Epidermal melanocyte (primary cell): ENCODE measurements around the gene CDT1.

Experiments used
- DNase-seq: peaks from one replicate; pipeline ENCODE4 v3.0.0; 2011; ENCODE audit warnings: low spot score; ENCODE audit not compliant: insufficient read length

Gene CDT1

DNA sequence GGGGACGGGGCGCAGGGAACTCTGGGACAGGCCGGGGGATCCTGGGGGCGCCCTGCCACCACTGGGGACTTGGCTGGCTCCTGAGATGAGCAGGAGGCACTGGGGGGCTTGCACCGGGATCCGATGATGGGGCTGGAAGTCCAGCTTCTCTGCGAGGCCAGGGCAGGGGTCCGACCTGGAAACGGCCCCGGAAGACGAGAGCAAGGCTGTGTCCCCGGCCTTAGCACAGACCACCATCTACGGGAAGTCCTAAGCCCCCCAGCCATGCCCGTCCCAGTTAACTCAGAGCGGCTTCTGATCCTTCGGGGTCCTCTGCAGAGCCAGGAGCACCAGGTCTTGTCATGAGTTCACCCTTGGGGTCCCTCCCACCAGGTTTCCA, 573 bp downstream of the CDT1 start:
- no peak for DNase-seq

DNA sequence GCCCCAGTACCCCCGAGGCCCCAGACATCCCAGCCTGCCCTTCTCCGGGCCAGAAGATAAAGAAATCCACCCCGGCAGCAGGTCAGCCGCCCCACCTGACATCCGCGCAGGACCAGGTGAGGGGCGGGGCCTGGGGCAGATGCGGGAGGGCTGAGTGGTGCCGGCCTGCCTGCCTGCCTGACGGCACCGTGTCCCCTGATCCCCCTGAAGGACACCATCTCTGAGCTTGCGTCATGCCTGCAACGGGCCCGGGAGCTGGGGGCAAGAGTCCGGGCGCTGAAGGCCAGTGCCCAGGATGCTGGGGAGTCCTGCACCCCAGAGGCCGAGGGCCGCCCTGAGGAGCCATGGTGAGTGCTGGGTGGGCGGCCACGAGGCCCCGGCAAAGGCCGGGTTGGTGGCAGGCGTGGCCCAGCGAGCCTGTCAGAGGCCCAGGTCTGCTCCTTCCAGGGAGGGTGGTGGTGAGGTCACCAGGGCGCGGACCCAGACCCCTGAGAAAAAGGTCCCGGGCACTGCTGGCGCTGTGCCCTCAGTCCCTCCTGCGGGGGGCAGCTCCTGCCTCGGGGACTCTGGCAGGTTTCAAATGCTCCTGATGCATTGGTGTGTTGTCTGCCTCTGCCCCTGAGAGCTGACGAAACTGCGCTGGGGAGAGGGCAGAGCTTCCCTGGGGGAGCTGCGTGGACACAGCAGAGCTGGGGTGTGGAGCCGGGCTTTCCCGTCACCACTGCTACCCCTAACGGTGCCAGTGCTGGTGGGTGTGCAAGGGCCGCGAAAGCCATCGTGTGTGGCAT, 1.2 kb downstream of the CDT1 start:
- no peak for DNase-seq

DNA sequence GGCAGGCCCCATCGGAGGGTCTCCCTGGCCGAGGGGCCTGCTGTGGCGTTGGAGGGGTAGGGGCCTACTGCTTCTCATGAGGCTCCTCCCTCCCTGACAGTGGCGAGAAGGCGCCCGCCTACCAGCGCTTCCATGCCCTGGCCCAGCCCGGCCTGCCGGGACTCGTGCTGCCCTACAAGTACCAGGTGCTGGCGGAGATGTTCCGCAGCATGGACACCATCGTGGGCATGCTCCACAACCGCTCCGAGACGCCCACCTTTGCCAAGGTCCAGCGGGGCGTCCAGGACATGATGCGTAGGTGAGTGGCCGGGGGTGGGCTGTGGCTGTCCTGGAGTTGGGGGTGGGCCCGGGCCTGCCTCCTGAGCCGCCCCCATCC, 1.7 kb downstream of the CDT1 start:
- no peak for DNase-seq

DNA sequence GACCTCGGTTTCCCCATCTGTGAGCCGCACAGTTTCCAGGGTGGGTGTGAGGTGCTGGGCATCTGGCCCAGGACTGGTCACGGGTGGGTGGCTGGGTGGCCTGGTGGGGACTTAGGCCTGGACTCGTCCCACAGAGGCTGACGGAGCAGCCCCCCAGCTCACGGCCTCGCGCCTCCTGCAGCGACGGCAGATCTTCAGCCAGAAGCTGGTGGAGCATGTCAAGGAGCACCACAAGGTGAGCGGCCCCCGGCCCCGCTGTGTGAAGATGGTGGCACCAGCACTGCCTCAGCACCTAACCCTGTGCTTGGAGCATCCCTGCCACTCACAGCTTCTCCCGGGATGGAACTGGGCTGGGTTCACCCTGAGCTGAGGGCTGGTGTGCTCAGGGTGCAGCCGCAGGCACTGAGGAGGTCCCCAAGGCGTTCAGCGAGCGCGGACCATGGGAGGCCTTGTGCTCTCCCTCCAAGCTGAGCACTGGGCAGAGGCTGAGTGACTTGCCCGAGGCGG, 2.4 kb downstream of the CDT1 start:
- DNase-seq: no peak

DNA sequence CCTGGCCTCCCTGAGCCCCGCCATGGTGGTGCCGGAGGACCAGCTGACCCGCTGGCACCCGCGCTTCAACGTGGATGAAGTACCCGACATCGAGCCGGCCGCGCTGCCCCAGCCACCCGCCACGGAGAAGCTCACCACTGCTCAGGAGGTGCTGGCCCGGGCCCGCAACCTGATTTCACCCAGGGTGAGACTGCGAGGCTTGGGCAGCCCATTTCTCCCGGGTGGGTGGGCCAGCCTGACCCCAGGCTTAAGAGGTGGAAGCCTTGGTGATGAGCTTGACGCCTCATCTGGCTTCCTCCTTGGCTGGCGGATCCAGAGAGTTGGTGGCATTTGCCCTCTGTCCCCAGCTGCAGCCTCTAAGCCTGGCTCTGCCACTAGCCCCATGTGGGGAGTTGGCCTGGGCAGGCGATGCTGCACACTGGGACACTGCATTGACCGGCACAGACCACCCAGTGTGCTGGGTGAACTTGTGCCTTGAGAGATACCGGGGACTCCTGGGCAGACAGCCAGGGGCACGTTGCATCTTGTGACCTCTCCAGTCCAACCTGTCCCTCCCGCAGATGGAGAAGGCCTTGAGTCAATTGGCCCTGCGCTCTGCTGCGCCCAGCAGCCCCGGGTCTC, 3.0 kb downstream of the CDT1 start:
- no peak for DNase-seq

DNA sequence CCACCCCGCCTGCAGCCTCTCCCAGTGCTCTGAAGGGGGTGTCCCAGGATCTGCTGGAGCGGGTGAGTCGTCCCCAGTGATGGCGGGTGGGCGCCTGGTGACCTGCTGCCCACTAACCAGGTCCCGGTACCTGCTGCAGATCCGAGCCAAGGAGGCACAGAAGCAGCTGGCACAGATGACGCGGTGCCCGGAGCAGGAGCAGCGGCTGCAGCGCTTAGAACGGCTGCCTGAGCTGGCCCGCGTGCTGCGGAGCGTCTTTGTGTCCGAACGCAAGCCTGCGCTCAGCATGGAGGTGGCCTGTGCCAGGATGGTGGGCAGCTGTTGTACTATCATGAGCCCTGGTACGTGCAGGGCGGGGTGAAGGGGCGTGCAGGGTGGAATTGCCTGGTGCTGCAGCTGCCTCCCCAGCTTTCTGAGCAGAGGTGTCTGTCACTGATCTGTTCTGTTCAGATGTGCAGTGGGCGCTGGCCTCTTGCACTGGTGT, 3.6 kb downstream of the CDT1 start:
- no peak for DNase-seq

DNA sequence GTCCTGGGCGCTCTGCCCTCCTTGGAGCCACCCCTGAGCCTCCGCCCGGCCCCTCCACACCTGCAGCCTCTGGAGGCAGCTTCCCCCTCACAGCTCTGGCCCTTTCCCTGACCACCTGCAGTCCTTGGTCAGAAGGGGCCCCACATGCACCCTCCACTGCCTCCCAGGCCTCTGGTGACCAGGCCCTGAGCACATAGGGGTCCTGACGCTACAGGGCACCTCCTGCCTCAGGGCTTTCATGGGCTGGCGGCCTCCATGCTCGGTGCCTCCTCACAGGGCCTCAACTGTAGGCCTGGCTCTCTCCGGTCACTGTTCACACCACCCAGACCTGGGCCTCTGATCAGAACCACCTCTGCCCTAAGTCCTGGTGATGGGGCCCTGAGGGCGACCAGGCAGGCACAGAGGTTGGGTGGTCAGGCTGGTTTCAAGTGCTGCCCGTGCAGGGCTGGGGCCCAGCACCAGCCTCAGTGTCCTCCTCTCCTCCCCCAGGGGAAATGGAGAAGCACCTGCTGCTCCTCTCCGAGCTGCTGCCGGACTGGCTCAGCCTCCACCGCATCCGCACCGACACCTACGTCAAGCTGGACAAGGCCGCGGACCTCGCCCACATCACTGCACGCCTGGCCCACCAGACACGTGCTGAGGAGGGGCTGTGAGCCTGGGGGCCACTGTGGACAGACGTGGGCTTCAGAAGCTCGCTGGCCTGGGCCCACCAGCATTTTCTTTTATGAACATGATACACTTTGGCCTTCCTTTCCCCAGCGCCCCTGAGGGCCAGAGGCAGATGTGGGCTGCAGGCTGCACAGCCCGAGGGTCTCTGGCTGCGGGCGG, 4.3 kb downstream of the CDT1 start:
- DNase-seq: no peak

DNA sequence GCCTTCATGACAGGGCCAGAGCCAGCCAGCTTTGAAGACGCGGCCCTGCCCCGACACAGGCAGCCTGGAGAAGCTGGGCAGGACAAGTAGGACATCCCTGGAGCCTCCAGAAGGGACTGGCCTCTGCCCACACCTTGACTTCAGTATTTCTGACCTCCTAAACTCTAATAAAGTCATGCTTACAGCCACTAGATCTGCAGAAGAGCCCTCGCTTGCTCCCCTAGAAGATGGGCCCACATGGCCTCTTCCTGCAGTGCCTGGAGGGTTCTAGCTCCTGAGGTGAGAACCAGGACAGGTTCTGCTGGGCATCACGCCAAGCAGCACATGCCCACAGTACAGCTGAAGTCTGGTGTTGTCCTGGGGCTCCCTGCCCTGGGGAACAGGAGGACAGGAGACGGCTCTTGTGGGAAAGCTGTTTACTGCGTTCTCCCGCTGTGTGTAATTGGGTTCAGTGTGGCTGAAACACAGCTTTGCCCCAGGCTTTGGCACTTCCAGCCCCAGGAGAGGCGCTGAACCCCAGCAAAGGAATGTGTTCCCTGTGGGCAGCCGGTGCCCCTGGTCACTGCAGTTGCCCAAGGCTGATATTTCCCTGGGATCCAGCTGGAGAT, 5.6 kb downstream of the CDT1 start:
- DNase-seq: no peak

DNA sequence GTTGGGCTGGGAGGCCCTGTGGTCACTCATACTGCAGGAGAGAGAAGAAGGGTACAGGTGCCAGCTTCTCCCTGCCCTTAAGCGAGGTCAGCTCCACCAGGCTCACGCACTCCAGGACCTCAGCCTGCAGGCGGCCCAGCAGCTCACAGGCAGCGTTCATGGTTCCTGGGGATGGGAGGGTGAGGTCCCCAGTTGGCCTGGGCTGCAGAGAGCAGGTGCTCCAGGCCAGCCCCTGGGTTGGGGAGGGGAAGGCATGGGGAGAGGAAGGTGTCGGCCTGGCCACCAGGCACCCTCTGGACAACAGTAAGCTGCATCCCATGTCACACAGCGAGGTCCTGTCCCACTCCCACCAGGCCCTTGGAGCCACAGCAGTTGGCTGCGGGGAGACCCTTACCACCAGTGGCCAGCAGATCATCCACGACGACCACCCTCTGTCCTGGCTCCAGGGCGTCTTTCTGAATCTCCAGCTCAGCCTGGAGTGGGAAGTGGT, 6.1 kb downstream of the CDT1 start:
- no peak for DNase-seq

DNA sequence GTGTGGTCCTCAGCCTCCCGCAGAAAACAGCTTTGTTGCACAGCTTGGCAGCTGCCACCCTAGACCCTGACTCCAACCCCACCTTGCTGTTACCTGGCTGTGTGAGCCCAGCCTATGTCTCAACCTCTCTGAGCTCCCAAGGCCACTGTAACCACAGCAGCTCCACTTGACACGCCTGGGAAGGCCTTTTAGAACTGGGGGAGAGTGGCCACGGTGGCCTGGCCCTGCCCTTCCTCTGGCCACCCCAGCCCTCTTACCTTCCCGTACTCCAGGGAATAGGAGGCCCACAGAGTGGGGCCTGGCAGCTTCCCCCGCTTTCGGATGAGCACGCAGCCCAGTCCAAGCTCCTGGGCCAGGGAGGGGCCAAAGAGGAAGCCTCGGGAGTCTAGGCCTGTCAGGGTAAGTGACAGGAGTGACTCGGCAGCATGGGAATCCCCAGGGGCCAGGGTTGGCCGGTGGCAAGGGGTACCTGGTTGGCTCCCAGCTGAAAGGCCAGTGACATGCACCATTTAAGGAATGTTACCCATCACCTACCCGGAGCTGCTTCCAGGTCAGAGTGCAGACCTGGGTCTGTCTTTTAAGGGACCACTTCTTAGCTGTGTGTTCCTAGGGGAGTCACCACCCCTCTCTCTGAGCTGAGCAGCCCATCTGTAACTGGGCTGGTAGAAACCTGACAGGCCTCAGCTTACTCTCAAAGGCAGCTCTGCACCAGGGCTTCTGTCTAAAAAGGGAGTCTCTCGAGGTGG, 6.8 kb downstream of the CDT1 start:
- DNase-seq: no peak

DNA sequence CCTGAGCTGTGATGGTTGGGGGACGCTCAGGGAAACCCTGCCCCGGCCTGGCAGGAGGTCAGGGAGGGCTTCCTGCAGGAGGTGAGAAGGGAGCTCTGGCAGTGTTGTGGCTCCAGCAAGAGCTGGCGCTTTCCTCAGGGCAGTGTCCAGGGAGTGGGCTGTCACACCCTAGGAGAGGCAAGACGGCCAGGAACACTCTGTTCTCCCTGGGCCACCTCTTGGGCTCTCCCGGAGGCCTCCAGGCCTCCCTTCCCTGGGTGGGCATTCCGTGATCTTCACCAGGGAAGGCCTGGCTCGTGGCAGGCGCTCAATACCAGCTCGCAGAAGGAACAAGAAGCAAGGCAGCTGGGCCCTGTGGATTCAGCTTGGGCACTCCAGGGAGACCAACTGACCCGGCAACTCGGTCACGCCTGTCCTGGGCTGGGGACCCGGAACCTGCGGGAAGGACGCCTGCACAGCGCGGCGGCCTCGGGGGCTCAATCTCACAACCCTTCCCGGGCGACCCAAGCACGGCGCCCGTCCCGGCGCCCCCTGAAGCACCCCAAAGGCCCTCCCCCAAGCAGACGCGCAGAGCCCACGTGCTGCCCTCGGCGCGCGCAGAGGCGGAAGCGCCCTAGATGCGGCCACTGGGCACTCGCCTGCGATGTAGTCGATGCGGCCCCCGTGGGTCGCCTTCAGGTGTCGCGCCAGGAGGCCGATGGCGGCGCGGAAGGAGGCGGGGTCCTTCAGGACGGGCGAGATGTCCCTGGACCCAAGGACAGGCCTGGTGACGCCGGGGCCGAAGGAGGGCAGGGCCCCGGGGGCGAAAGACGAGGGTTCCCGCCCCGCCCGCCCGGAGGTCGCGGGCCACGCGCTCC, 7.6 kb downstream of the CDT1 start:
- peak; percentile 81 for DNase-seq

DNA sequence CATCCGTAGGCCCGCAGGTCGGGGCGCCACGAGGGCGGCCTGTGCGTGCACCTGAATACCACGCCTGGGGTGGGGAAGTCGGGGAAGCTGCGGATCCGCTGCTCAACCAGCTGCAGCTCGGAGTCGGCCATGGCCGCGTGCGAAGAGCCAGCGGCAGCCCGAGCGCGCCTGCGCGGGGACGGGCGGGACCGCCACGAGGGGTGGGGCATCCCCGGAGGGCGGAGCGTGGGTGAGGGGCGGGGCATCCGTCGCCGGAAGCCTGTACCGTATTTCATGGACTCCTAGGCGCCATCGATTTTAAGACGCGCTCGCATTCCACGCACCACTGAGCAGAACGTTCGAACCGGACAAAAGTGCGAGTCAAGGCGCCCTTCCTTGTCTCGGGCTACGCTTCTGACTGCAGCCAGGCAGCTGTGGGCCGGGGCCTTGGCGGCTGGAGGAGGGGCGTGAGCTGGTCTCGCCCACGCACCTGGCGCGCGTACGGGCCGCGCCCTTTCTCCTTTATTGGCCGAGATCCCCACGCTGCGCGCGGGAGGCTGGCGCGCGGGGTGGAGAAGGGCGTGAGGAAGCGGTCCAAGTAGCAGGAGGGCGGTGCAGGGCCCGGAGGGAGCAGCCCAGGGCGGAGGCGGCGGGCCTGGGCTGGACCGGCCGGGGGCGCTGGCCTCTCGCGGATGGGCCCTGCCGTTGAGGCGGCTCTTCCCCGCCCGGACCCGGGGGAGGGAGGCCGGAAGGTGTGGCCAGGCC, 8.4 kb downstream of the CDT1 start, which contains the start of gene APRT:
TSS of gene APRT (minus strand) at position 160 of the 744 bp plus-strand sequence. CDS start at position 131, 29 bp downstream.
- peak; percentile 90 for DNase-seq

DNA sequence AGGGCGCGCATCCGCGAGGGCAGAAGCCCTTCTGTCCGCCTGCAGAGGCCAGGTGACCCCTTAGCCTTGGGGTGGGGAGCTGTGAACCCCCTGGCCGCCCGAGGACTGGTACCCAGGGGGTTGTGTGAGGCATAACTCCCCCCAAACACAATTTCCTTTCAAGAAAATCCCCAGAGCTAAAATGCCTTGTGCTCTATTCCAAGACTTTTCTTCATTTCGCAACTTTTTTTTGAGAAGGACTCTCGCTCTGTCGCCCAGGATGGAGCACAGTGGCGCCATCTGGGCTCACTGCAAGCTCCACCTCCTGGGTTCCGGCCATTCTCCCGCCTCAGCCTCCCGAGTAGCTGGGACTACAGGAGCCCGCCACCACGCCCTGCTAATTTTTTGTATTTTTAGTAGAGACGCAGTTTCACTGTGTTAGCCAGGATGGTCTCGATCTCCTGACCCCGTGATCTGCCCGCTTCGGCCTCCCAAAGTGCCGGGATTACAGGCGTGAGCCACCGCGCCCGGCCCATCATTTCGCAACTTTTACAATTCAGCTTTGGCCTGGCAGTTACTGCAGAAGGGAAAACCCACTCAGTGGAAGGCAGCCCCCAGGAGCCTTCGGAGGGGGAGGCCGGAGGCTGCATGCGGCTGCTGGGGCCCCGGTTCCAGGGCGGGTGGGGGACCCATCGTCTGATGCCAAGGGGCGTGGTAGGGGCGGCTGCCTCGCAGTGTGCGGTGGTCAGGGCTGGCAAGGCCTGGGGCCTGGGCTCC, 9.1 kb downstream of the CDT1 start:
- no peak for DNase-seq

DNA sequence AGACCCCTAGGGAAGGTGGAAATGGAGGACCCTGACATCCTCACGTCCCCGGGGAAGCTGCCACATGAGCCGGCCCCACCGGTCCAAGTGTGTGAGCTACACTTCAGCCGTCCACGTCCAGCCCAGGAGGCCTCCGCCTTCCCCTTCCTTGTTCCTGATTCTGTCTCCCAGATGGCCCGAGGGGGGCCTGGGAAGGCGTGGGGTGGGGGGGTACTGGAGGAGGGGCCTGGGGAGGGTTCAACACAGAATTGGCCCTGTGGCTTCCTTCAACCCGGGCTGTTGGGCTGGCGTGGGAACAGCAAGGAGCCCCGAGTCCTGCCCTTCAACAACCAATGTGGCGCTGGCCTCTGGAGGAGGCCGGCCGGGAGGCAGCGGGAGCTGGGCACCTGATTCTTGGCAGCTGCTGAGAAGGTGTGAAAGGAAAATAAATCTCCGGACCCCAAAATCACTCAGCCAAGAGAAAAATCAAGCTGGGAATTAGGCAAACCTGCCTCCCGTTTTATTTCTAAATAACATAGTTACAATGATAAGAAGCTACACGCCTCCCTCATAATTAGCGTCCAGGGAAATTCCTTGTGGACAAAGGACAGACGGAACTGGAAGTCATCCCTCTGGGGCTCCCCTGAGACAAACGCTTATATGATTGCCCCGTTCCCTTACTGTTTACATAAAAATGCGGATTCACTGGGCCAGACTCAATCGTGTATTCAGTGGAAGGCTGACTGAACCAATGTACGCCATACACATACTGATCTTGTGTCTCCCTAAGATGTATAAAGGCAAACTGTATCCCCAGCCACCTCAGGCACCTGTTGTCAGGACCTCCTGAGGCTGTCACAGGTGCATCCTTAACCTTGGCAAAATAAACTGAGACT, 9.9 kb downstream of the CDT1 start:
- DNase-seq: no peak

DNA sequence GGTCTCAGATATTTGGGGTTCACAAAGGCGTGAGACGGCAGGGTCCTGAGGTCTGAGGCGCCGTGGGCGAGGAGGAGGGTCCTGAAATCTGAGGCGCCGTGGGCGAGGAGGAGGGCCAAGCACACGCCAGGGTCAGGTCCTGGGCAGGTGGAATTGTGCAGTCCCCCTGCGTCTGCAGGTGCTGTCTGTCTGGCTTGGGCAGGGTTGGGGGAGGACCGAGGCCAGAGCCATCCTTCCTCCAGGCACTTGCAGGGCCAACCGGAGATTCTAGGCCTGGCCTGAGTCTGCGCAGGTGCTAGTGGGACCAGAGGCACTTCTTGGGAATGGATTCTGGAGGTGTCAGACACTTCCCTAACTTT, 10.5 kb downstream of the CDT1 start:
- no peak for DNase-seq

DNA sequence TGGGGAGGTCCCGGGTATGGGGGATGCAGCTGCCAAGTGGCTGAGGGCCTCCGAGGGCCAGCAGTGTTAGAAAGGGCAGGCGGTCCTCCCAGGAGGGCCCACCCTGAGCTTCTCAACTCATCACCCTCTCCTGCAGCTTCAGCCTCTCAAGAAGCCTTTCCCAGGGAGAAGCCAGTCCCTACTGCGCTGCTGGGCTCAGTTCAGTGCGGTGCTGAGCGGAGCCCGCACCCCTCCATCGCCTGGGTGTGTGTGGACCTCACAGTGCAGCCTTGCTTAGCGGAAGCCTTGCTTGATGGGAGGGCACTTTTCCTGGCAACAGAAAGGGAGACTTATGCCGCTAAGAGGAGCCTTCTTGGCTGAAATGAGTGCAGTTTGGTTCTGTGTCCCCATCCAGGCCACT, 11.6 kb downstream of the CDT1 start:
- no peak for DNase-seq

DNA sequence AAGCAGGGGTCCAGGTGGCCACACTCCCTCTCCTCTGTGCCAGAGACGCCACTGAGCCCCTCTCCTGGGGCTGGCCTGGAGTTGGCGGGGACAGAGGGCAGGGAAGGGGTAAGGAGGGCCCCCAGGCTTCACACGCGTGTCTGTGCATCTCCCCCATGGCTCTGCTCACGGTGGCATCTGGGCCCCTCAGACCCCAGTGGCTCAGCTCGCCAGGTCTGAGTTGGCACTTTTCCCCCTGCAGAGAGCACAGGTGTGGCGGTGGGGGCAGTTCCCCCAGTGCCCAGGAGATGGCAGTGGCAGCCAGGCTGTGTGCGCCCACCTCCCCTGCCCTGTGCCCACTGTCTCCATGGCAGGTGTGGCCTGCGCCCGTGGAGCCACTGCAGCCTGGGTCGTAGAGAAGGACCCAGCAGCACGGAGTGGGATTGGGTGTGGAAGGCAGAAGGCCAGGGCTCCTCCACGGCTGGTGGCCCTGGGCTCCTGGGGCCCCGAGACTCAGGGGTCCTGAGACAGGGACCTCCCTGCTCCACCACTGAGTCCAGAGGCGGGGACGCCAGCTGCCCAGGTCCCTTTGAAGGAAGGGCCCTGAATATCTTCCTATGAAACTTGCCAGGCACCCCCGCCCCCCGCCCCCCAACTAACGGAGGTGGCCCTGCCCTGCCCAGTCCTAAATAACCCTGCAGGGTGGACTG, 12.5 kb downstream of the CDT1 start:
- no peak for DNase-seq
